AG04449 (cell line): Measurements from ENCODE around the gene TSPAN31.

ENCODE experiments used
- CTCF ChIA-PET: fragments of 350-600 bp; formaldehyde crosslinking; extraction: SDS; loops from one replicate; lab custom pipeline; 2021; ENCODE audit warnings: antibody characterized with exemption; lab: Yijun Ruan, JAX
- POLR2A ChIA-PET: fragments of 400-600, 350-600 bp; formaldehyde crosslinking; extraction: SDS; loops from one replicate; lab custom pipeline; 2020; ENCODE audit warnings: antibody characterized with exemption, inconsistent platforms; lab: Yijun Ruan, JAX
- DNase-seq: peaks from one replicate; pipeline ENCODE4 v3.0.0-alpha.2; 2010; ENCODE audit warnings: low read depth, low spot score
- H3K4me3 ChIP-seq: 2 replicates; pipeline ENCODE4 v1.5.1; 2011; ENCODE audit warnings: low read depth, mild to moderate bottlenecking, control low read depth, low read length
- TF ChIP-seq, protein P1 (sequence below): IDR thresholded peaks from one replicate; pipeline ENCODE4 v1.5.1; 2011; ENCODE audit warnings: mild to moderate bottlenecking, moderate library complexity, low read length, control low read depth, inconsistent platforms; ENCODE audit not compliant: insufficient read depth; ENCODE audit errors: missing control alignments

TSPAN31 gene

DNA sequence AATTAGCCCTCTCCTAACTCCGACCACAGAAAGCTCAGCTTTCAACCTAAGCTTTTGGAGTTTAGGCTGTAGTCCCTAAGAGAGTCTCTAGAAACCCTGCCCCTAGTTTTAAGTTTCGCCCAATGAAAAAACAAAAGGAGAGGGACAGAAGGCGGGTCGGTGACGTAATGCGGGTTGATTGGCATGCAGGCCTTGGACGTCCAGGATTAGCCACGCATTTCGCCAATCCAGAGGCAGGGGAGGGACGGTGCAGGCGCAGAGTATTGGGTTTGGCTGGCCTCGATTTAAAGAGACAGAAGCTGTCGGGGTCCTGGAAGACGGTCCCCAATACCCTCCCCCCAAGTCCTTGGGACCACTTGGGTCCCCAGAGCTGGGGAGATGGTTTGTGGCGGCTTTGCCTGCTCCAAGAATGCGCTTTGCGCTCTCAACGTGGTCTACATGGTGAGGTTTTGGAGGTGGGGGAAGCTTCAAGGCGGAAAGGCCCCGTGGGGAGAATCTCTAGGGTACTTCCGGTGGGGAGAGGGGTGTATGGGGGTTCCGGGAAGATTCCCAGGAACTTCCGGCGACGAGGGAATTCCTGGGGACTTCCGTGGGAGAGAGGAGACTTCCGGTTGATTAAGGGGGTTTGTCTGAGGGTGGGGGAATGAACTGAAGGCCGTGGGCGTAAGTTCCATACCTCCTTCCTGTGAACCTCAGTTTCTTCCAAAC lies at the start of gene TSPAN31:
Gene TSPAN31 (plus strand): TSS at position 263 of the 708 bp plus-strand sequence. CDS start 116 bp downstream, at position 379.
- POLR2A ChIA-PET: interaction anchor here (0.5 to 1.5 kb wide), 6 partner anchors 8 to 681 kb away, joined by 3 to 7 read pairs (median 6); partner anchors contain the start of genes EEF1AKMT3 and METTL1
- TF ChIP-seq, protein P1, sequence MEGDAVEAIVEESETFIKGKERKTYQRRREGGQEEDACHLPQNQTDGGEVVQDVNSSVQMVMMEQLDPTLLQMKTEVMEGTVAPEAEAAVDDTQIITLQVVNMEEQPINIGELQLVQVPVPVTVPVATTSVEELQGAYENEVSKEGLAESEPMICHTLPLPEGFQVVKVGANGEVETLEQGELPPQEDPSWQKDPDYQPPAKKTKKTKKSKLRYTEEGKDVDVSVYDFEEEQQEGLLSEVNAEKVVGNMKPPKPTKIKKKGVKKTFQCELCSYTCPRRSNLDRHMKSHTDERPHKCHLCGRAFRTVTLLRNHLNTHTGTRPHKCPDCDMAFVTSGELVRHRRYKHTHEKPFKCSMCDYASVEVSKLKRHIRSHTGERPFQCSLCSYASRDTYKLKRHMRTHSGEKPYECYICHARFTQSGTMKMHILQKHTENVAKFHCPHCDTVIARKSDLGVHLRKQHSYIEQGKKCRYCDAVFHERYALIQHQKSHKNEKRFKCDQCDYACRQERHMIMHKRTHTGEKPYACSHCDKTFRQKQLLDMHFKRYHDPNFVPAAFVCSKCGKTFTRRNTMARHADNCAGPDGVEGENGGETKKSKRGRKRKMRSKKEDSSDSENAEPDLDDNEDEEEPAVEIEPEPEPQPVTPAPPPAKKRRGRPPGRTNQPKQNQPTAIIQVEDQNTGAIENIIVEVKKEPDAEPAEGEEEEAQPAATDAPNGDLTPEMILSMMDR: no peak
- CTCF ChIA-PET: interaction anchor here (0.8 to 4.7 kb wide), 6 partner anchors 8 to 162 kb away, joined by 3 to 26 read pairs (median 8); no protein-coding TSS in a partner anchor
- DNase-seq: peak; percentile 85
- H3K4me3 ChIP-seq: peak within 1 kb of the TSS; percentile 98

- no peak for DNase-seq
- TF ChIP-seq, protein P1: no peak
- H3K4me3 ChIP-seq: no peak overlapping the region
- POLR2A ChIA-PET: no interaction called here
- CTCF ChIA-PET: no interaction called here
These were observed 48.9 kb upstream of the TSPAN31 start for GRCh38 chr12:57695770-57696432.

DNA sequence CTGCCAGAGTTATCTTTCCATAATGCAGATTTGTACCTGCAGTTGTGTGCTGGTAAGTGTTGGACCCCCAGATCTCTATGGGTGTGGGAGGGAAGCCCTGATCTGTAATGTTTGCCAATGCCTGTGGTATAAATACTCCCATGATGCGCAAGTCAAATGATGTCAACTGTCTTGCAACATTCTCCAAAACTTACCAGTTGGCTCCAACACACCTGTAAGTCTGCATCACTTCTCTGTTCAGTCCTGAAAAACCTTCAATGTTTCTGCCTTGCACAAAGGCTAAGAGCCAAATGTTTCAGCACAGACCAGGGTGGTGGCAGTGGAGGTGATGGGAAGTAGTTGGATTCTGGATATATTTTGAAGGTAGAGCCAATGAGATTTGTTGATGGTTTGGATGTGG lies 47.8 kb upstream of the TSPAN31 start:
- no peak for DNase-seq
- ChIA-PET POLR2A (no interaction called here), CTCF (no interaction called here)
- no peak overlapping the region for H3K4me3 ChIP-seq
- TF ChIP-seq, protein P1: no peak

DNA sequence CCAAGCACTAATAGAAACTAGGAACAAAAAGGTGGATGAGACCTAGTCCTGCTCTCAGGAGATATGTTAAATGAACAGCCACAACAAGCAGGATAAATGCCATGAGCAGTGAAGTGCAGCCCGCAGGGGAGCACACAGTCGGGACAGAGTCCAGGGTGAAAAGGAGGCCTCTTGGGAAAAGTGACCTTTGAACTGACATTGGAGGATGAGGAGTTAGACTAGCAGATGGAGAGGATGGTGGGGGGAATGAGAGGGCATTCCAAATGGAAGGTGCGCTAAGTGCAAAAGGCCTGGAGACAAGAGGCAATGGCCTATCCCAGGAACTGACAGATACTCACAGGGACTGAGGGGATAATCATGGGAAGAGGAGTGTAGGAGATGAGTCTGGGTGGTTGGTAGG lies 46.4 kb upstream of the TSPAN31 start:
- TF ChIP-seq, protein P1: no peak
- CTCF ChIA-PET: no interaction called here
- H3K4me3 ChIP-seq: no peak overlapping the region
- POLR2A ChIA-PET: no interaction called here
- DNase-seq: no peak

GRCh38 chr12:57700317-57700716 lies 44.5 kb upstream of the TSPAN31 start:
- DNase-seq: no peak
- TF ChIP-seq, protein P1: no peak
- no peak overlapping the region for H3K4me3 ChIP-seq
- ChIA-PET POLR2A (no interaction called here), CTCF (no interaction called here)

- TF ChIP-seq, protein P1: no peak
- DNase-seq: no peak
- CTCF ChIA-PET: interaction anchor here (0.6 to 1.5 kb wide), 3 partner anchors 14 to 19 kb away, joined by 3 to 5 read pairs (median 4); no protein-coding TSS in a partner anchor
- POLR2A ChIA-PET: interaction anchor here (0.7 kb wide), 1 partner anchor 8 kb away, joined by 3 read pairs; no protein-coding TSS in a partner anchor
- H3K4me3 ChIP-seq: no peak overlapping the region
These were observed 37.6 kb upstream of the TSPAN31 start for GRCh38 chr12:57707250-57707649.
